GM12891 (cell line): ENCODE data around the gene TMEM109.

ENCODE experiments used
- POLR2A ChIP-seq: IDR thresholded peaks from 2 replicates; pipeline ENCODE4 v1.6.1; 2011; ENCODE audit warnings: low read depth, low read length, control low read depth
- POLR2AphosphoS5 ChIP-seq: IDR thresholded peaks from 2 replicates; pipeline ENCODE4 v1.6.1; 2011; ENCODE audit warnings: low read depth, low read length, control low read depth
- TAF1 ChIP-seq: IDR thresholded peaks from 2 replicates; pipeline ENCODE4 v1.6.1; 2011; ENCODE audit warnings: low read depth, low read length, control low read depth

- TF ChIP-seq POLR2A (no peak), TAF1 (no peak), POLR2AphosphoS5 (no peak)
Measured at GRCh38 chr11:60866911-60867870, 46.8 kb upstream of the TMEM109 start, which contains the start of gene ZP1.
